SHP77 treated with DMSO at 0.1 percent for 48 hours (cell line): Measurements from ENCODE around the gene SLC44A5.
"Not testable (repeated sequence)": the region's sequence is repeated elsewhere in the genome, so short reads cannot be mapped to it uniquely, and the experiment has no call there.

ENCODE experiments used
- DNase-seq: peaks from one replicate; lab custom pipeline; 2025; lab: John Stamatoyannopoulos, UW

The SLC44A5 gene

GRCh38 chr1:75449998-75450397 lies 160.9 kb downstream of the SLC44A5 start:
- DNase-seq, result no peak

- no peak for DNase-seq
These were observed 166.7 kb downstream of the SLC44A5 start for GRCh38 chr1:75444220-75444619.

- no peak for DNase-seq
These were observed 170.6 kb downstream of the SLC44A5 start for GRCh38 chr1:75440274-75440673.

GRCh38 chr1:75438355-75438754 lies 172.6 kb downstream of the SLC44A5 start:
- no peak for DNase-seq

- DNase-seq, result no peak
These were observed 179.1 kb downstream of the SLC44A5 start for GRCh38 chr1:75431843-75432242.

- DNase-seq, result no peak
These were observed 180.4 kb downstream of the SLC44A5 start for GRCh38 chr1:75430526-75430925.

GRCh38 chr1:75426688-75427087 lies 184.2 kb downstream of the SLC44A5 start:
- DNase-seq, result no peak

GRCh38 chr1:75425001-75425650 lies 185.8 kb downstream of the SLC44A5 start:
- DNase-seq, result no peak

GRCh38 chr1:75423616-75424015 lies 187.3 kb downstream of the SLC44A5 start:
- peak; percentile 16 for DNase-seq

GRCh38 chr1:75423136-75423535 lies 187.8 kb downstream of the SLC44A5 start:
- DNase-seq, result no peak

- DNase-seq, result no peak
These were observed 189.5 kb downstream of the SLC44A5 start for GRCh38 chr1:75421371-75421770.

GRCh38 chr1:75415187-75415586 lies 195.7 kb downstream of the SLC44A5 start:
- DNase-seq, result no peak

- DNase-seq, result no peak
These were observed 198.3 kb downstream of the SLC44A5 start for GRCh38 chr1:75412616-75413015.

- not testable (repeated sequence) for DNase-seq
These were observed 206.2 kb downstream of the SLC44A5 start for GRCh38 chr1:75404681-75405080.

- DNase-seq, result not testable (repeated sequence)
These were observed 207.7 kb downstream of the SLC44A5 start for GRCh38 chr1:75403147-75403646.

GRCh38 chr1:75400716-75401115 lies 210.2 kb downstream of the SLC44A5 start:
- DNase-seq, result no peak

- DNase-seq, result no peak
These were observed 214.2 kb downstream of the SLC44A5 start for GRCh38 chr1:75396745-75397144.

GRCh38 chr1:75396260-75396659 lies 214.7 kb downstream of the SLC44A5 start:
- DNase-seq, result no peak

- no peak for DNase-seq
These were observed 216.4 kb downstream of the SLC44A5 start for GRCh38 chr1:75394386-75395139.

GRCh38 chr1:75392278-75392677 lies 218.6 kb downstream of the SLC44A5 start:
- DNase-seq, result no peak

- DNase-seq, result not testable (repeated sequence)
These were observed 235.2 kb downstream of the SLC44A5 start for GRCh38 chr1:75375476-75376447.

- no peak for DNase-seq
These were observed 237.3 kb downstream of the SLC44A5 start for GRCh38 chr1:75373542-75374159.
